Sigmoid colon (tissue), 4 donors: ENCODE data around the gene ACER1.

Experiments used
- EP300 ChIP-seq, 4 donors: sonication (generic); formaldehyde crosslinking; IDR thresholded peaks; one replicate each; pipeline ENCODE4 v1.6.1; 2017; ENCODE audit warnings: antibody characterized with exemption in 4 of 4
- POLR2A ChIP-seq, 2 donors: fragments of 450-650 bp; IDR thresholded peaks; one replicate each; pipeline ENCODE4 v1.6.1; 2016; ENCODE audit warnings: antibody characterized with exemption in 2 of 2, mild to moderate bottlenecking in 2 of 2, moderate library complexity in 2 of 2
- POLR2AphosphoS5 ChIP-seq, 4 donors: sonication (generic); formaldehyde crosslinking; IDR thresholded peaks; one replicate each; pipeline ENCODE4 v1.6.1; 2017; ENCODE audit warnings: antibody characterized with exemption in 4 of 4
- TF ChIP-seq, protein P1 (sequence below), 4 experiments: fragments of 450-650 bp in 3 of 4; fragments of 200-600 bp in 1 of 4; IDR thresholded peaks; one replicate each; pipeline ENCODE4 v1.5.1; 2016 to 2019; ENCODE audit warnings: antibody characterized with exemption in 4 of 4, mild to moderate bottlenecking in 3 of 4, moderate library complexity in 2 of 4

DNA sequence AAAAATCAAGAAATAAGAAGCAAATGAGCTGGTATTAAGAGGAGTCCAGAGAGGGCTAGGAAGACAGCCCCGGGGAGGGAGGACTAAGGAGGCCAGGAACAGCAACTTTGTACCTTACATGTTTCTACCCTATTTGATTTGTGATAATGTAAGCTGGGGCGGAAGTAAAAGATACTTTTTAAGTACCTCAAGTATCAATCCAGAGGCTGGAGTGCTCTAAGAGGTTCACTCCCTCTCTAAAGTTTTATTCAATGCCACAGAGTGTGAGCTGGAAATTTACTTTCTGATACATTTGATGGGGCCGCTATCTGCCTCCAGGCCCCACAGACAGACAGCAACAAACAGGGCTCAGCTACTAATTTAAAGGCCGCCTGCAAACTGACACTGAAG lies 65.0 kb downstream of the ACER1 start:
- TF ChIP-seq EP300 (IDR thresholded peaks at IDR 0.05) = no peak
- TF ChIP-seq, protein P1, sequence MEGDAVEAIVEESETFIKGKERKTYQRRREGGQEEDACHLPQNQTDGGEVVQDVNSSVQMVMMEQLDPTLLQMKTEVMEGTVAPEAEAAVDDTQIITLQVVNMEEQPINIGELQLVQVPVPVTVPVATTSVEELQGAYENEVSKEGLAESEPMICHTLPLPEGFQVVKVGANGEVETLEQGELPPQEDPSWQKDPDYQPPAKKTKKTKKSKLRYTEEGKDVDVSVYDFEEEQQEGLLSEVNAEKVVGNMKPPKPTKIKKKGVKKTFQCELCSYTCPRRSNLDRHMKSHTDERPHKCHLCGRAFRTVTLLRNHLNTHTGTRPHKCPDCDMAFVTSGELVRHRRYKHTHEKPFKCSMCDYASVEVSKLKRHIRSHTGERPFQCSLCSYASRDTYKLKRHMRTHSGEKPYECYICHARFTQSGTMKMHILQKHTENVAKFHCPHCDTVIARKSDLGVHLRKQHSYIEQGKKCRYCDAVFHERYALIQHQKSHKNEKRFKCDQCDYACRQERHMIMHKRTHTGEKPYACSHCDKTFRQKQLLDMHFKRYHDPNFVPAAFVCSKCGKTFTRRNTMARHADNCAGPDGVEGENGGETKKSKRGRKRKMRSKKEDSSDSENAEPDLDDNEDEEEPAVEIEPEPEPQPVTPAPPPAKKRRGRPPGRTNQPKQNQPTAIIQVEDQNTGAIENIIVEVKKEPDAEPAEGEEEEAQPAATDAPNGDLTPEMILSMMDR (IDR thresholded peaks at IDR 0.05) = no peak
- no peak for TF ChIP-seq POLR2A (IDR thresholded peaks at IDR 0.05)
- TF ChIP-seq POLR2AphosphoS5 (IDR thresholded peaks at IDR 0.05) = no peak
